ENCODE measurements around the gene GPR85. TPM values are rescaled to one million over a fixed set of nuclear protein-coding genes. Genes with fewer than 3 reads are reported as not detected.

GPR85 gene
- total RNA-seq, 5 donors from 2014 or later (not counting 1 experiment from before 2014, with no cell fraction given): not detected

GRCh38 chr7:113100121-113100603 is 13.5 kb upstream of the GPR85 start:
- no peak overlapping the region for H3K27ac ChIP-seq (ENCODE audit: low read length)
- peaks cover 10 to 13% of the 10 kb centered on the region in 2 donors for H3K27me3 Mint-ChIP-seq
- no CpG with 5 or more reads among the region's 5 CpGs for WGBS (ENCODE audit: insufficient coverage)
- H3K4me3 Mint-ChIP-seq: no peak overlapping the region
- peaks cover 5% of the 10 kb centered on the region for H3K36me3 Mint-ChIP-seq
- H3K4me3 ChIP-seq (ENCODE audit: control insufficient read depth in 1 of 2, extremely low read depth in 1 of 2, low read length in 1 of 2): no peak overlapping the region
- H3K36me3 ChIP-seq (ENCODE audit: control insufficient read depth in 2 of 2, extremely low read depth in 1 of 2, insufficient read depth in 1 of 2, low read length in 1 of 2): no peaks in the 10 kb centered on the region
- no peak for DNase-seq
- POLR2A ChIA-PET: no interaction called here
- CTCF ChIA-PET: no interaction called here
- H3K27ac Mint-ChIP-seq: no peak overlapping the region
- ATAC-seq (replicated peaks in 1 of 4): no peak
- H3K9me3 Mint-ChIP-seq: no peaks in the 10 kb centered on the region
- H3K9me3 ChIP-seq: no peaks in the 10 kb centered on the region
- H3K27me3 ChIP-seq (replicated peaks in 1 of 2; ENCODE audit: control insufficient read depth in 2 of 2, extremely low read depth in 1 of 2, insufficient read depth in 2 of 2, low read length in 1 of 2): no peaks in the 10 kb centered on the region
- H3K4me1 ChIP-seq (ENCODE audit: control insufficient read depth in 1 of 2, extremely low read depth in 1 of 2, insufficient read depth in 2 of 2, low read length in 2 of 2): no peaks in the 10 kb centered on the region
- H3K4me1 Mint-ChIP-seq: no peaks in the 10 kb centered on the region

GRCh38 chr7:113099284-113099919 is 12.8 kb upstream of the GPR85 start:
- no CpG with 5 or more reads among the region's 3 CpGs for WGBS (ENCODE audit: insufficient coverage)
- H3K9me3 Mint-ChIP-seq: no peaks in the 10 kb centered on the region
- no peak overlapping the region for H3K27ac ChIP-seq (ENCODE audit: low read length)
- peaks cover 5% of the 10 kb centered on the region for H3K36me3 Mint-ChIP-seq
- H3K27me3 Mint-ChIP-seq: peaks cover 10 to 15% of the 10 kb centered on the region in 2 donors
- ATAC-seq (replicated peaks in 1 of 4): no peak
- no peak overlapping the region for H3K4me3 Mint-ChIP-seq
- H3K27me3 ChIP-seq (replicated peaks in 1 of 2; ENCODE audit: control insufficient read depth in 2 of 2, extremely low read depth in 1 of 2, insufficient read depth in 2 of 2, low read length in 1 of 2): no peaks in the 10 kb centered on the region
- H3K4me1 ChIP-seq (ENCODE audit: control insufficient read depth in 1 of 2, extremely low read depth in 1 of 2, insufficient read depth in 2 of 2, low read length in 2 of 2): no peaks in the 10 kb centered on the region
- no peak overlapping the region for H3K4me3 ChIP-seq (ENCODE audit: control insufficient read depth in 1 of 2, extremely low read depth in 1 of 2, low read length in 1 of 2)
- ChIA-PET POLR2A (no interaction called here), CTCF (no interaction called here)
- no peaks in the 10 kb centered on the region for H3K36me3 ChIP-seq (ENCODE audit: control insufficient read depth in 2 of 2, extremely low read depth in 1 of 2, insufficient read depth in 1 of 2, low read length in 1 of 2)
- H3K9me3 ChIP-seq: no peaks in the 10 kb centered on the region
- H3K27ac Mint-ChIP-seq: no peak overlapping the region
- no peak for DNase-seq
- no peaks in the 10 kb centered on the region for H3K4me1 Mint-ChIP-seq

GRCh38 chr7:113094517-113095249 is 8.1 kb upstream of the GPR85 start:
- H3K9me3 ChIP-seq: no peaks in the 10 kb centered on the region
- ChIA-PET POLR2A (no interaction called here), CTCF (interaction anchor here (0.6 to 1.0 kb wide), 2 partner anchors 17 to 890 kb away, joined by 3 read pairs; no protein-coding TSS in a partner anchor)
- no peaks in the 10 kb centered on the region for H3K4me1 Mint-ChIP-seq
- no peaks in the 10 kb centered on the region for H3K4me1 ChIP-seq (ENCODE audit: control insufficient read depth in 1 of 2, extremely low read depth in 1 of 2, insufficient read depth in 2 of 2, low read length in 2 of 2)
- no peak overlapping the region for H3K4me3 Mint-ChIP-seq
- H3K27me3 ChIP-seq (replicated peaks in 1 of 2; ENCODE audit: control insufficient read depth in 2 of 2, extremely low read depth in 1 of 2, insufficient read depth in 2 of 2, low read length in 1 of 2): no peaks in the 10 kb centered on the region
- no peaks in the 10 kb centered on the region for H3K36me3 ChIP-seq (ENCODE audit: control insufficient read depth in 2 of 2, extremely low read depth in 1 of 2, insufficient read depth in 1 of 2, low read length in 1 of 2)
- no peak for DNase-seq
- no peaks in the 10 kb centered on the region for H3K36me3 Mint-ChIP-seq
- H3K4me3 ChIP-seq (ENCODE audit: control insufficient read depth in 1 of 2, extremely low read depth in 1 of 2, low read length in 1 of 2): no peak overlapping the region
- H3K27ac Mint-ChIP-seq: no peak overlapping the region
- ATAC-seq (replicated peaks in 1 of 4): no peak
- H3K27ac ChIP-seq (ENCODE audit: low read length): no peak overlapping the region
- H3K9me3 Mint-ChIP-seq: no peaks in the 10 kb centered on the region
- peaks cover 17 to 21% of the 10 kb centered on the region in 2 donors for H3K27me3 Mint-ChIP-seq
- WGBS (ENCODE audit: insufficient coverage): no CpG with 5 or more reads among the region's 3 CpGs

GRCh38 chr7:113093561-113093960 is 6.9 kb upstream of the GPR85 start:
- Mint-ChIP-seq H3K4me3 (no peak overlapping the region), H3K27me3 (peaks cover 17 to 21% of the 10 kb centered on the region in 2 donors), H3K36me3 (no peaks in the 10 kb centered on the region), H3K4me1 (no peaks in the 10 kb centered on the region), H3K27ac (no peak overlapping the region), H3K9me3 (no peaks in the 10 kb centered on the region)
- WGBS (ENCODE audit: insufficient coverage): no CpG with 5 or more reads among the region's 1 CpG
- no peak for ATAC-seq (replicated peaks in 1 of 4)
- no peak for DNase-seq
- Histone ChIP-seq H3K4me1 (ENCODE audit: control insufficient read depth in 1 of 2, extremely low read depth in 1 of 2, insufficient read depth in 2 of 2, low read length in 2 of 2) (no peaks in the 10 kb centered on the region), H3K27ac (ENCODE audit: low read length) (no peak overlapping the region), H3K27me3 (replicated peaks in 1 of 2; ENCODE audit: control insufficient read depth in 2 of 2, extremely low read depth in 1 of 2, insufficient read depth in 2 of 2, low read length in 1 of 2) (no peaks in the 10 kb centered on the region), H3K36me3 (ENCODE audit: control insufficient read depth in 2 of 2, extremely low read depth in 1 of 2, insufficient read depth in 1 of 2, low read length in 1 of 2) (no peaks in the 10 kb centered on the region), H3K9me3 (no peaks in the 10 kb centered on the region), H3K4me3 (ENCODE audit: control insufficient read depth in 1 of 2, extremely low read depth in 1 of 2, low read length in 1 of 2) (no peak overlapping the region)
- CTCF ChIA-PET: interaction anchor here (0.5 to 0.7 kb wide), 2 partner anchors 75 to 320 kb away, joined by 3 to 6 read pairs; no protein-coding TSS in a partner anchor
- POLR2A ChIA-PET: no interaction called here

- Mint-ChIP-seq H3K27ac (no peak overlapping the region), H3K4me3 (no peak overlapping the region), H3K4me1 (peaks cover 0 to under 1% (median 0%) of the 10 kb centered on the region in 3 donors), H3K9me3 (no peaks in the 10 kb centered on the region), H3K36me3 (no peaks in the 10 kb centered on the region), H3K27me3 (peaks cover 21 to 22% of the 10 kb centered on the region in 2 donors)
- Histone ChIP-seq H3K27ac (ENCODE audit: low read length) (no peak overlapping the region), H3K36me3 (ENCODE audit: control insufficient read depth in 2 of 2, extremely low read depth in 1 of 2, insufficient read depth in 1 of 2, low read length in 1 of 2) (no peaks in the 10 kb centered on the region), H3K9me3 (no peaks in the 10 kb centered on the region), H3K27me3 (replicated peaks in 1 of 2; ENCODE audit: control insufficient read depth in 2 of 2, extremely low read depth in 1 of 2, insufficient read depth in 2 of 2, low read length in 1 of 2) (no peaks in the 10 kb centered on the region), H3K4me1 (ENCODE audit: control insufficient read depth in 1 of 2, extremely low read depth in 1 of 2, insufficient read depth in 2 of 2, low read length in 2 of 2) (no peaks in the 10 kb centered on the region), H3K4me3 (ENCODE audit: control insufficient read depth in 1 of 2, extremely low read depth in 1 of 2, low read length in 1 of 2) (no peak overlapping the region)
- DNase-seq (no peak), ATAC-seq (replicated peaks in 1 of 4) (no peak)
- 86% methylated on average over 1 of the region's 1 CpG for WGBS (ENCODE audit: insufficient coverage)
- CTCF ChIA-PET: no interaction called here
- POLR2A ChIA-PET: interaction anchor here in 1 of 2 donors (0.6 kb wide), 1 partner anchor 315 kb away, joined by 3 read pairs; no protein-coding TSS in a partner anchor
Observed at GRCh38 chr7:113092762-113093161, 6.1 kb upstream of the GPR85 start.

- peaks cover 0 to 3% of the 10 kb centered on the region in 2 experiments for H3K4me1 ChIP-seq (ENCODE audit: control insufficient read depth in 1 of 2, extremely low read depth in 1 of 2, insufficient read depth in 2 of 2, low read length in 2 of 2)
- ChIA-PET CTCF (interaction anchor here (0.7 to 1.2 kb wide), 2 partner anchors 67 to 147 kb away, joined by 3 to 10 read pairs; a partner anchor contains a TSS), POLR2A (no interaction called here)
- H3K36me3 Mint-ChIP-seq: no peaks in the 10 kb centered on the region
- H3K4me3 Mint-ChIP-seq: peak overlapping the region in 1 of 3 donors; percentile 61
- no peaks in the 10 kb centered on the region for H3K9me3 Mint-ChIP-seq
- H3K27ac ChIP-seq (ENCODE audit: low read length): no peak overlapping the region
- WGBS (ENCODE audit: insufficient coverage): no CpG with 5 or more reads among the region's 15 CpGs
- ATAC-seq (replicated peaks in 1 of 4) (peak in 1 of 4 experiments; percentile 71), DNase-seq (no peak)
- no peak overlapping the region for H3K4me3 ChIP-seq (ENCODE audit: control insufficient read depth in 1 of 2, extremely low read depth in 1 of 2, low read length in 1 of 2)
- peaks cover 7 to 14% (median 13%) of the 10 kb centered on the region in 3 donors for H3K4me1 Mint-ChIP-seq
- H3K9me3 ChIP-seq: no peaks in the 10 kb centered on the region
- no peak overlapping the region for H3K27ac Mint-ChIP-seq
- H3K27me3 Mint-ChIP-seq: peaks cover 25 to 45% of the 10 kb centered on the region in 2 donors
- H3K36me3 ChIP-seq (ENCODE audit: control insufficient read depth in 2 of 2, extremely low read depth in 1 of 2, insufficient read depth in 1 of 2, low read length in 1 of 2): no peaks in the 10 kb centered on the region
- peaks cover 4 to 11% of the 10 kb centered on the region in 2 experiments for H3K27me3 ChIP-seq (replicated peaks in 1 of 2; ENCODE audit: control insufficient read depth in 2 of 2, extremely low read depth in 1 of 2, insufficient read depth in 2 of 2, low read length in 1 of 2)
Observed at GRCh38 chr7:113087071-113087998, 708 bp upstream of the GPR85 start.
